ENCODE measurements around the gene BCL11A. TPM values are rescaled to one million over a fixed set of nuclear protein-coding genes. Genes with fewer than 3 reads are reported as not detected.
"Not testable (repeated sequence)": the region's sequence is repeated elsewhere in the genome, so short reads cannot be mapped to it uniquely, and the experiment has no call there.

BCL11A gene
- total RNA-seq, 1 donor from 2014 or later: 2.2 TPM

GRCh38 chr2:60423505-60423904, 129.9 kb downstream of the BCL11A start:
- TF ChIP-seq CTCF (conservative IDR thresholded peaks at IDR 0.05): no peak
- Mint-ChIP-seq H3K4me1 (no peaks in the 10 kb centered on the region), H3K4me3 (no peak overlapping the region), H3K27me3 (ENCODE audit: low read depth) (peaks cover 9% of the 10 kb centered on the region), H3K27ac (ENCODE audit: unreplicated experiment) (no peak overlapping the region), H3K36me3 (ENCODE audit: low read depth) (no peaks in the 10 kb centered on the region), H3K9me3 (peaks cover 3% of the 10 kb centered on the region)
- DNase-seq (ENCODE audit: low read depth, low spot score): no peak

GRCh38 chr2:60422826-60423483, 130.5 kb downstream of the BCL11A start:
- H3K36me3 Mint-ChIP-seq (ENCODE audit: low read depth): no peaks in the 10 kb centered on the region
- TF ChIP-seq CTCF (conservative IDR thresholded peaks at IDR 0.05): no peak
- H3K4me3 Mint-ChIP-seq: no peak overlapping the region
- peaks cover 14% of the 10 kb centered on the region for H3K27me3 Mint-ChIP-seq (ENCODE audit: low read depth)
- H3K9me3 Mint-ChIP-seq: peaks cover 3% of the 10 kb centered on the region
- H3K4me1 Mint-ChIP-seq: no peaks in the 10 kb centered on the region
- no peak for DNase-seq (ENCODE audit: low read depth, low spot score)
- no peak overlapping the region for H3K27ac Mint-ChIP-seq (ENCODE audit: unreplicated experiment)

GRCh38 chr2:60417210-60417609, 136.2 kb downstream of the BCL11A start:
- not testable (repeated sequence) for H3K4me3 Mint-ChIP-seq; H3K27ac Mint-ChIP-seq (ENCODE audit: unreplicated experiment); DNase-seq (ENCODE audit: low read depth, low spot score); H3K4me1 Mint-ChIP-seq; H3K36me3 Mint-ChIP-seq (ENCODE audit: low read depth)
- H3K9me3 Mint-ChIP-seq: peaks cover 10% of the 10 kb centered on the region
- peaks cover 18% of the 10 kb centered on the region for H3K27me3 Mint-ChIP-seq (ENCODE audit: low read depth)

- DNase-seq (ENCODE audit: low read depth, low spot score): no peak
- TF ChIP-seq CTCF (conservative IDR thresholded peaks at IDR 0.05): no peak
- Mint-ChIP-seq H3K4me1 (peaks cover 4% of the 10 kb centered on the region), H3K9me3 (peaks cover 10% of the 10 kb centered on the region), H3K36me3 (ENCODE audit: low read depth) (peaks cover 3% of the 10 kb centered on the region), H3K27me3 (ENCODE audit: low read depth) (peaks cover 18% of the 10 kb centered on the region), H3K27ac (ENCODE audit: unreplicated experiment) (no peak overlapping the region), H3K4me3 (no peak overlapping the region)
Measured at GRCh38 chr2:60416221-60417008, 137.0 kb downstream of the BCL11A start.

GRCh38 chr2:60415814-60416213, 137.6 kb downstream of the BCL11A start:
- no peak for DNase-seq (ENCODE audit: low read depth, low spot score)
- Mint-ChIP-seq H3K4me3 (no peak overlapping the region), H3K36me3 (ENCODE audit: low read depth) (peaks cover 3% of the 10 kb centered on the region), H3K4me1 (peaks cover 8% of the 10 kb centered on the region), H3K9me3 (peaks cover 10% of the 10 kb centered on the region), H3K27ac (ENCODE audit: unreplicated experiment) (no peak overlapping the region), H3K27me3 (ENCODE audit: low read depth) (peaks cover 18% of the 10 kb centered on the region)
- no peak for TF ChIP-seq CTCF (conservative IDR thresholded peaks at IDR 0.05)

All from neural crest cell (in vitro differentiated cells).